ENCODE measurements around the gene SMARCA1.

Gene SMARCA1

DNA sequence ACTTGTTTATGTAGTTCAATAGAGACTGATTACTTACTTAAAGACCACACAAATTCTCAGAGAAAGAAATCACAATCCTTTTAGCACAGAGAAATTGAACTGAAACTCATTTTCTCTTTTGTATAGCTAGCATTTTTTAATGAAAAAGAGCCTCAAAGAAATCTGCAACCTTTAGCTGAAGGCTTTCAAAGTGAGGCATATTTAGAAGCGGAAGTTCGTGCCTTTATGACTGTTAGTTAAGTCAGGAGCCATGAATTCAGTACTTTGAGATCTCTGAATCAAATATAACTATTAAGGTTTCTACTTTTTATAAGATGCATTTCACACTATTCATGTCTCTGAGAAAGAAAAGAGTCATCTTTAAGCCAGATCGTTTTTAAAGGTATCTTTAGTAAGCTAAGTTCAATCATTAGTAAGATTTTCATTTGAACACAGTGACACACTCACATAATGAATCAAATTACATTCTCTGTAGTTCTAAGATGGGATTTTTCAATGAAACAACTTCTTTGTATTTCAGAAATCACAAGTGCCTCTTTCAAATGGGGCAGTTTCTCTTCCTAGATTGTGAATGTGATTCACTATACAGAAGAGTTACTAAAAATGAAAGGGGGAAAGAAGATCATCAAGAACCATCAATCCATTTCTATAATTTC is 61.4 kb downstream of the SMARCA1 start:
- no peak for DNase-seq (ENCODE audit: low read depth in 2 of 2)

DNA sequence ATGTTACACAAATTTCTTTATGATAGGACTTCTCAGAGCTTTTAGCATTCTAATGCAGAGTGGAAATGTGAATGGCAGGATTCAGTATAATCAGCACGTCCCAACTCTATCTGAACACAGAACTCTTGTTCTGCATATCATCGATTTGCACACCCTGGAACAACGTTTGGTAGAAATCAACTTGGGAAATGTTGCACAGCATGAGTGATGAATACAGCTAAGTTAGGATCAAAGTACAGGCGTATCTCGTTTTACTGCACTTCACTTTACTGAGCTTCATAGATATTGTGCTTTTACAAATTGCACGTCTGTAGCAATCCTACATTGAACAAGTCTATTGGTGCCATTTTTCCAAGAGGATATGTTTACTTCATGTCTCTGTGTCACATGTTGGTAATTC is 70.8 kb downstream of the SMARCA1 start:
- DNase-seq (ENCODE audit: low read depth in 2 of 2): no peak

DNA sequence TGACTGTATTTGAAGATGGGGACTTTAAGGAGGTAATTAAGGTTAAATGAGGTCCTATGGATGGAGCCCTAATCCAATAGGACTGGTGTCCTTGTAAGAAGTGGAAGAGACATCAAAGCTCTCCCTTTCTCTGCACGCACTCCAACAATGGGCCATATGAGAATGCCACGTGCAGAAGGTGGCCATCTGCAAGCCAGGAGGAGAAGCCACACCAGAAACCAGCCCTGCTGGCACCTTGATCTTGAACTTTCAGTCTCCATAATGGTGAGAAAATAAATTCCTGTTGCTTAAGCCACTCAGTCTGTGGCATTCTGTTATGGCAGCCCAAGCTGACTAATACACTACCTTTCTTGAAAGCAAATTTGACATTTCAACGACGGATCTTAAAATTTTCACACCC is 73.2 kb downstream of the SMARCA1 start:
- DNase-seq (ENCODE audit: low read depth in 2 of 2): no peak

DNA sequence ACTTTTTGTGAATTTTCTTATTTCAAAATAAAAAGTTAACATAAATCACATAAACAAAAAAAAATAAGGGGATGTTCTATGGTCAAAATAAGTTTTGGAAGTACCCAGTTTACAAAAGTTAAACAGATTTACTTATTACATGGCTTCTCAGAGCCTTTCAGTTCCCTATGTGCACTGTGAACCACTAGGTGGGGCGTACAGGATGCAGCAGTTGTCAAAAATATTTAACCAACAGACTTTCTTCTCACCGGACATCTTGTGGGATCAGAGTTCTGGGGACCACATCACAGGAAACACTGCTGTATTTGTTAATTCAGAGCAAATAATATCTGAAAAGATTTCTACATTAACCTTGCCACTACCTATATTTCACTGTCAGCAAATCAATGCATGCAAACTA is 74.1 kb downstream of the SMARCA1 start:
- no peak for DNase-seq (ENCODE audit: low read depth in 2 of 2)

DNA sequence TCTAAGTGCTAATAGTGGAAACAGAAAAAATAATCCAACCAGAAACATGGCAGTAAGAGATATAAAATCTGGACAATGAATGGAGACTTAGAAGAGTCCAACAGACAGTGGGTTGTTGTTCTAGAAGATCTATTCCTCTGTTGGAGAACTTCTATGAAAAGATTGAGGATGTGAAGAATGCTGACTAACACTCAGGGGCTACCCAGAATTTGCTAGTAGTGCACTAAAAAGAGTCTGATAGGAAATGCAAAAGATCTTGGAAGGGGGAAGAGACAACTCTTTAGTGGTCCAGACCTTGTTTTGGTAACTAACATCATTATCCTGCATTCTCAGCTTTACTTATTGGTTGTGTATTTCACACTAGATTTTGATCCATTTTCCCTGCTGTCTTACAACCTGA is 77.9 kb downstream of the SMARCA1 start:
- no peak for DNase-seq (ENCODE audit: low read depth in 2 of 2)

DNA sequence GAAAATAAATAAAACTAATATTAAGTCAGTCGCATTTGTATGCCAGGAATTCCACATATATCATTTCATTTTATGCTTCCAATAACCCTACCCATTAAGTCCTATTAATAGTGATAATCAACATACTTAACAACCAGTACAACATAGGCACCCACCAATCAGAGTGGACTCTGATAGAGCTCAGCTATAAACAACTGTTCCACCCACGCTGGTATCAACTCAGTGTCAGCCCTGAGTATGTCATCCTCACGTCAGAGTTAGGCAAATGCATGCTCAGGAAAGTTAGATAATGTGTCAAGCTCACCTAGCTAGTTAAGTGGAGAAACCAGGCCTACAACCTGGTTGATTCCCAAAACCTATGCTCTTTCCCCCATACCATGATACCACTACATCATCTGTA is 89.3 kb downstream of the SMARCA1 start:
- no peak for DNase-seq (ENCODE audit: low read depth in 2 of 2)

DNA sequence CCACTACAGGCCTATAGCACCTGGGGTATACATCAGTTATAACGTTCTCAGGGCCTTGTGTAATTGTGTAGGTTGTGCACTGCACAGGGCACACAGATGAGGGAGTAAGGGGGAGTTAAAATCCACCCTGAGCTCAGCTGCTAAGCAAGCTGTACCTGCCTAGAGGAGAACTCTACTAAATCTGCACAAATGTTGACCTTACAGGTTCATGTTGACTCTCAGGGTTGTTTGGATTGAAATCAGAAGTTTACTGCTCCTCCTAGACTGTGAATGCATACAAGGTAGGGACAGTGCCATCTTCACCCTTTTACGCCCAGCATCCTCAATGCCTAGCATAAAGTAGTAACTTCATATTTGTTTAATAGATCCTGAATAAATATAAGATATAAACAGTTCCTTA is 89.8 kb downstream of the SMARCA1 start:
- DNase-seq (ENCODE audit: low read depth in 2 of 2): no peak

DNA sequence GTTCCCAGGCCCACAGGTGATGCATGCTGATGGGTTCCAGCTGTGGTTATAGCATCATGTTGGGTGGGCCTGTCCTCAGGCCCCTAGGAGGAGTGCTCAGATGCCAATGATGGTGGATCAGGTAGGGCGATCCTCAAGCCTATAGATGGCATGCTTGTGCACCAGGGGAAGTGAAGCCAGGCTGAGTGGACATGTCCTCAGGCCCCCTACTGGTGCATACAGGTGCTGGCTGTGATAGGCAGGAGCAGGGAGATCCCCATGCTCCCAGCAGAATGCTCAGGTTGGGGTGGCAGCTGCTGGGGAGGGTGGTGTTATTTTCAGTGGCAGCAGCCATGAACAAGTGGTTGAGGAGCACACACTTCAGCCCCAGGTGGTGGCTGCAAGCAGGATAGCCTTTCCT is 96.0 kb downstream of the SMARCA1 start:
- DNase-seq (ENCODE audit: low read depth in 2 of 2): no peak

DNA sequence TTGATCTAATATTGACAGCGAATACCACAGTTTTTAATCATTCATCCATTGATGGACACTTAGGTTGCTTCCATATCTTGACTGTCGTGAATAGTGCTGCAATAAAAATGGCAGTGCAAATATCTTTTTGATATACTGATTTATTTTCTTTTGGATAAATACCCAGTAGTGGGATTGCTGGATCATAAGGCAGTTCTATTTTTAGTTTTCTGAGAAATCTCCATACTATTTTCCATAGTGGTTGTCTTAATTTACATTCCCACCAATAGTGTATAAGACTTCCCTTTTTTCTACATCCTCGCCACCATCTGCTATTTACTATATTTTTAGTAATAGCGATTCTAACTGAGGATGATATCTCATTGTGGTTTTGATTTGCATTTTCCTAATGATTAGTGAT is 100.1 kb downstream of the SMARCA1 start:
- no peak for DNase-seq (ENCODE audit: low read depth in 2 of 2)

DNA sequence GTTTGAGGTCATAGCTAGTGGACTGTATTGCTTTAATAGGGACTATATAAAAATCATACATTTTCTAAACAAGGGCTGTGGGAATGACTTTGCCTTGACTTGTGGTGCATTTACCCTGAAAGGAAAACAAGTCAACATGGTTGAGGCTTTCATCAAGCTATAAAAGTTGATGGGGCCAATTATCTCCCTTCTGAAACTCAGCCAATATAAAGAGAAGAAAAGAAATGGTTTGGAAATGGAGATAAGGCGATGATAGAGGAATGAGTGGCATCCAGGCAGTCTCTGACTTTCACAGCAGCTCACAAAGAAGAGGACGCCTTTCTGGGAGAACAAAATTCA is 118.7 kb downstream of the SMARCA1 start:
- DNase-seq (ENCODE audit: low read depth in 2 of 2): no peak

DNA sequence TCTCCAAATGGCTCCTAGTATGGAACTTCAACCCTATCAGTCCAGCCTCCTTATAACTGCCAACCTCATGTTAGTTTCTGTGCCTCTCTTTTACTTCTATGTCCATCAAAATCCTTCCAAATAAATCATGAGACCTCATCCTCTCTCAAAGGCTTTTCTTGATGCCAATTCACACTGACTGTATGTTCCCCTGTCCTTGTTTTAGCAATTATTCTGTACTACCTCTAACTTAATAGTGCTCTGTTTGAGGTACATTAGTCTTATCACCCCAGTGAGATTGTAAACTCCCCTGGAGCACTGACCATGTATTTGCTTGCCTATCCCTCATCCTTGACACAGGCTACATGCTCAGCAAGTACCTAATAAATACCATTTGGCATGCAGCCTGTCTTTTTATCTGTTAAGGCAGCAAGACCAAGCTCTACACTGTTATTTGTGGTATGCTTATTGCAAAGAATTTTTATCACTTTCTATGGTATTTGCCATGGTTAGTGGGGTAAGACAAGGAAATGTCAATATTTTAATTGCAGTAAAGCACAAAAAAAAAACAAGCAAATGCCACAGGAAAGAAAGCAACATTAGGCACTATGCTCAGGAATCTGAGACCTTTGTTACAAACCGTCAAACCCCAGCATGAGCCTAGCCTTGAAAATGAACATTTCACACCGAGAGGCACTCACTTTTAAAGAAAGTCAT is 119.2 kb downstream of the SMARCA1 start:
- DNase-seq (ENCODE audit: low read depth in 2 of 2): no peak

Data from stimulated activated CD4-positive, alpha-beta T cell treated with anti-CD3 and anti-CD28 coated beads, Interleukin-15, amount 100 ng/mL, for 48 hours (primary cell).